K562 (cell line): ENCODE measurements around the gene AKR1C4. TPM values are rescaled to one million over a fixed set of nuclear protein-coding genes. Genes with fewer than 3 reads are reported as not detected.
A peak's percentile ranks its signal among the peaks of the same experiment; 100 is the strongest.

Experiments used
- ATAC-seq: fragments of 200-7000 bp; cut with Tn5 transposase; 3 replicates; pipeline ENCODE4 v1.9.1; 2020; ENCODE audit warnings: moderate library complexity
- BruUV-seq: library from RNA; stranded (reverse); fragments of 400-500 nt; replicated peaks from 2 replicates; lab custom pipeline; 2021; lab: Mats Ljungman, UMichigan
- CTCF ChIA-PET: fragments of 300-600 bp; formaldehyde crosslinking; extraction: SDS; loops from one replicate; lab custom pipeline; 2021; ENCODE audit warnings: low intra/inter-chr PET ratio; lab: Yijun Ruan, JAX
- POLR2A ChIA-PET: fragments of 300-600, 350-650 bp; sonication (Branson Sonifier 250); formaldehyde crosslinking; extraction: SDS; loops from one replicate; lab custom pipeline; 2021; ENCODE audit warnings: antibody characterized with exemption, inconsistent platforms; lab: Yijun Ruan, JAX
- DNase-seq, 4 experiments: peaks; one replicate each; pipeline versions ENCODE4 v3.0.0 to v3.0.0-alpha.2; 2011 to 2018; ENCODE audit warnings: low spot score in 3 of 4, mixed read lengths in 3 of 4; ENCODE audit errors: extremely low read depth in 1 of 4
- FAIRE-seq: peaks from 2 replicates; lab custom pipeline; 2011; peaks lifted over from hg19 to GRCh38; lab: Jason Lieb, UNC
- H2AFZ ChIP-seq: 2 replicates; pipeline ENCODE4 v1.6.0; 2011; ENCODE audit warnings: low read depth, low read length, control low read depth, inconsistent platforms
- H3K27ac ChIP-seq: fragments of 200-600 bp; 3 replicates; pipeline ENCODE4 v1.8.0; 2011; ENCODE audit warnings: low read depth, mild to moderate bottlenecking, control low read depth, inconsistent platforms, low read length, moderate library complexity, mixed read lengths; ENCODE audit errors: extremely low read depth
- H3K27me3 ChIP-seq, 2 experiments: fragments of 300-600 bp in 1 of 2; 2 replicates in 1 of 2; 3 replicates in 1 of 2; pipeline versions ENCODE4 v1.6.0 to v1.8.0; 2011; ENCODE audit warnings: inconsistent platforms in 2 of 2, low read length in 2 of 2, mild to moderate bottlenecking in 1 of 2, mixed read lengths in 1 of 2, moderate library complexity in 1 of 2; ENCODE audit not compliant: control insufficient read depth in 2 of 2, insufficient read depth in 2 of 2
- H3K36me3 ChIP-seq: fragments of 300-600 bp; 3 replicates; pipeline ENCODE4 v1.8.0; 2011; ENCODE audit warnings: mild to moderate bottlenecking, low read length, inconsistent platforms; ENCODE audit not compliant: control insufficient read depth, insufficient read depth
- H3K4me1 ChIP-seq, 2 experiments: fragments of 200-600 bp in 1 of 2; replicated peaks in 1 of 2; 2 replicates in 1 of 2; 3 replicates in 1 of 2; pipeline versions ENCODE4 v1.5.1 to v1.8.0; 2011; ENCODE audit warnings: inconsistent platforms in 2 of 2, low read length in 2 of 2, mild to moderate bottlenecking in 1 of 2, mixed read lengths in 1 of 2, moderate library complexity in 1 of 2; ENCODE audit not compliant: control insufficient read depth in 2 of 2, insufficient read depth in 2 of 2
- H3K4me2 ChIP-seq: 2 replicates; pipeline ENCODE4 v1.6.1; 2011; ENCODE audit warnings: low read length, control low read depth, inconsistent platforms, mixed read lengths; ENCODE audit not compliant: insufficient read depth
- H3K4me3 ChIP-seq: fragments of 200-600 bp; sonication (generic), shearing (Covaris generic); 2 replicates; pipeline ENCODE4 v1.5.1; 2016; ENCODE audit warnings: control low read depth, inconsistent platforms
- H3K79me2 ChIP-seq: fragments of 200-600 bp; 3 replicates; pipeline ENCODE4 v1.8.0; 2011; ENCODE audit warnings: low read length, inconsistent platforms; ENCODE audit not compliant: control insufficient read depth, insufficient read depth
- H3K9ac ChIP-seq, 2 experiments: 2 replicates each; pipeline versions ENCODE4 v1.6.0 to v1.6.1; 2011; ENCODE audit warnings: low read depth in 2 of 2, low read length in 2 of 2, control low read depth in 1 of 2, inconsistent platforms in 1 of 2, mild to moderate bottlenecking in 1 of 2, mixed read lengths in 1 of 2; ENCODE audit not compliant: insufficient read depth in 1 of 2
- H3K9me1 ChIP-seq: one replicate; pipeline ENCODE4 v1.6.0; 2011; ENCODE audit warnings: inconsistent platforms, mild to moderate bottlenecking, low read length, moderate library complexity; ENCODE audit not compliant: control insufficient read depth, insufficient read depth
- H3K9me3 ChIP-seq: replicated peaks from 2 replicates; pipeline ENCODE4 v1.5.1; 2011; ENCODE audit warnings: low read depth, low read length, inconsistent platforms; ENCODE audit not compliant: control insufficient read depth, insufficient read depth
- H4K20me1 ChIP-seq: replicated peaks from 2 replicates; pipeline ENCODE4 v1.6.1; 2011; ENCODE audit warnings: low read length, inconsistent platforms, mixed read lengths; ENCODE audit not compliant: control insufficient read depth, insufficient read depth
- CTCF ChIP-seq, 3 experiments: IDR thresholded peaks in 2 of 3; conservative IDR thresholded peaks in 1 of 3; 2 replicates each; pipeline ENCODE4 v1.5.1; 2011 to 2012; ENCODE audit warnings: low read length in 3 of 3, mild to moderate bottlenecking in 3 of 3, control low read depth in 2 of 3, improper control_type of control experiment in 1 of 3, inconsistent platforms in 1 of 3, low read depth in 1 of 3, mixed read lengths in 1 of 3, moderate library complexity in 1 of 3; ENCODE audit not compliant: insufficient read depth in 2 of 3
- ETS1 ChIP-seq: conservative IDR thresholded peaks from 2 replicates; pipeline ENCODE4 v1.6.1; 2011; ENCODE audit warnings: low read depth, mild to moderate bottlenecking, low read length; ENCODE audit not compliant: control insufficient read depth
- PML ChIP-seq: IDR thresholded peaks from 2 replicates; pipeline ENCODE4 v1.6.1; 2012; ENCODE audit warnings: low read length, inconsistent platforms
- WGBS: fragments of 100-300 bp; shearing (Covaris generic); methylation state at CpG from one replicate; pipeline ENCODE4 v1.1.6; 2016; ENCODE audit warnings: low coverage, mixed read lengths; ENCODE audit not compliant: insufficient coverage; ENCODE audit errors: missing lambda C conversion rate; 5-methylcytosine and 5-hydroxymethylcytosine counted together
- in situ Hi-C: fragments of 300-500 bp; cut with MboI; formaldehyde crosslinking; loops from 4 replicates; pipeline ENCODE4 v1.15.0; 2018; ENCODE audit warnings: inconsistent platforms, mixed read lengths
- intact Hi-C: fragments of 100-400 bp; cut with micrococcal nuclease; formaldehyde crosslinking; loops from 2 replicates; pipeline ENCODE4 v1.14.2; 2022
- polyA plus RNA-seq, 8 experiments: library from polyadenylated mRNA; depleted of rRNA in 4 of 8; stranded (reverse) in 5 of 8; unstranded in 3 of 8; fragments of >200 nt; fragmentation: Nextera tagmentation in 2 of 8; fragmentation: Illumina TruSeq in 1 of 8; extraction: Ambion mirVana in 2 of 8; extraction: Trizol in 1 of 8; gene quantifications; 2 replicates each; pipeline versions ENCODE4 v1.2.1 to v1.2.3, GENCODE V29; 2011 to 2014; ENCODE audit warnings: inconsistent platforms in 1 of 8, missing spikeins in 1 of 8
- total RNA-seq, 7 experiments: library from RNA; depleted of rRNA in 6 of 7; stranded (reverse); fragments of >200 nt in 6 of 7; fragmentation: Illumina TruSeq in 2 of 7; extraction: Trizol in 2 of 7; gene quantifications; 2 replicates each; pipeline versions ENCODE4 v1.2.1 to v1.2.3, GENCODE V29; 2011 to 2021; ENCODE audit warnings: low replicate concordance in 1 of 7

The AKR1C4 gene
- total and polyA plus RNA-seq, 9 of the 15 experiments (the other 6 are each of a cell fraction or from before 2014, with no cell fraction given), result 0.13 TPM; not detected in 8

- Histone ChIP-seq H3K9ac (peak overlapping the region in 1 of 2 experiments; percentile 7; a peak in 1 of 4 replicates), H3K79me2 (no peaks in the 10 kb centered on the region), H3K9me1 (no peaks in the 10 kb centered on the region), H3K4me1 (no peaks in the 10 kb centered on the region; a peak in 1 of 5 replicates), H3K36me3 (no peaks in the 10 kb centered on the region), H3K4me3 (no peak overlapping the region), H3K4me2 (no peak overlapping the region), H3K27me3 (no peaks in the 10 kb centered on the region), H4K20me1 (no peaks in the 10 kb centered on the region), H2AFZ (no peak overlapping the region), H3K27ac (no peak overlapping the region), H3K9me3 (no peaks in the 10 kb centered on the region; the same call in 1 of the 2 replicates)
- no TSS peak for BruUV-seq
- DNase-seq, result no peak
- no peak for TF ChIP-seq PML
- no peak for TF ChIP-seq ETS1
- TF ChIP-seq CTCF (IDR thresholded peaks at IDR 0.05 in 2 of 3, conservative IDR thresholded peaks at IDR 0.05 in 1 of 3; ENCODE audit: insufficient read depth in 2 of 3, low read depth in 1 of 3, low read length in 3 of 3), result peak in 1 of 3 experiments; percentile 1; a peak in 1 of 6 replicates
- ChIA-PET POLR2A (no interaction called here), CTCF (no interaction called here)
- peak; percentile 53 for ATAC-seq
- in situ Hi-C loops, result no loop called here
- WGBS, result 13% methylated on average over 8 of the region's 8 CpGs
- no peak for FAIRE-seq
- intact Hi-C loops, result no loop called here
Measured at GRCh38 chr10:5252177-5253037, 55.8 kb downstream of the AKR1C4 start.
